Endothelial cell of umbilical vein (primary cell): Measurements from ENCODE around the gene DHRS12. TPM values are rescaled to one million over a fixed set of nuclear protein-coding genes. Genes with fewer than 3 reads are reported as not detected.

Experiments
- BruUV-seq: library from RNA; stranded (reverse); fragments of 400-500 nt; replicated peaks from 2 replicates; lab custom pipeline; 2021; lab: Mats Ljungman, UMichigan
- CTCF ChIA-PET: fragments of 300-600, 350-600 bp; sonication (Branson Sonifier 250); formaldehyde crosslinking; loops from one replicate; lab custom pipeline; 2021; ENCODE audit warnings: antibody characterized with exemption, inconsistent platforms; lab: Charles Lee
- POLR2A ChIA-PET: fragments of 300-600, 350-600 bp; sonication (Branson Sonifier 250); formaldehyde crosslinking; loops from one replicate; lab custom pipeline; 2021; ENCODE audit warnings: antibody characterized with exemption, inconsistent platforms; lab: Charles Lee
- DNase-seq: peaks from one replicate; pipeline ENCODE4 v3.0.0-alpha.2; 2011; ENCODE audit warnings: low read depth, low spot score
- FAIRE-seq: peaks from 2 replicates; lab custom pipeline; 2011; peaks lifted over from hg19 to GRCh38; lab: Jason Lieb, UNC
- H2AFZ ChIP-seq: 2 replicates; pipeline ENCODE4 v1.6.0; 2012; ENCODE audit warnings: low read depth, low read length, control low read depth, inconsistent platforms
- H3K27ac ChIP-seq: 2 replicates; pipeline ENCODE4 v1.5.1; 2011; ENCODE audit warnings: low read depth, mild to moderate bottlenecking, control low read depth, low read length, moderate library complexity; ENCODE audit not compliant: insufficient read depth
- H3K27me3 ChIP-seq, 2 experiments: 2 replicates each; pipeline versions ENCODE4 v1.6.0 to v1.6.1; 2011; ENCODE audit warnings: low read length in 2 of 2, mixed read lengths in 1 of 2; ENCODE audit not compliant: control insufficient read depth in 2 of 2, insufficient read depth in 2 of 2
- H3K36me3 ChIP-seq, 2 experiments: 2 replicates in 1 of 2; 3 replicates in 1 of 2; pipeline ENCODE4 v1.5.1; 2011; ENCODE audit warnings: low read length in 2 of 2, mild to moderate bottlenecking in 1 of 2, moderate library complexity in 1 of 2; ENCODE audit not compliant: control insufficient read depth in 2 of 2, insufficient read depth in 2 of 2; ENCODE audit errors: extremely low read depth in 1 of 2
- H3K4me1 ChIP-seq: 3 replicates; pipeline ENCODE4 v1.5.1; 2011; ENCODE audit warnings: mild to moderate bottlenecking, low read length; ENCODE audit not compliant: control insufficient read depth, insufficient read depth; ENCODE audit errors: extremely low read depth
- H3K4me2 ChIP-seq: 2 replicates; pipeline ENCODE4 v1.6.1; 2011; ENCODE audit warnings: low read length, control low read depth, mixed read lengths; ENCODE audit not compliant: insufficient read depth
- H3K4me3 ChIP-seq, 3 experiments: fragments of 200-600 bp in 1 of 3; sonication (generic), shearing (Covaris generic) in 1 of 3; replicated peaks in 1 of 3; 2 replicates each; pipeline ENCODE4 v1.5.1; 2011 to 2016; ENCODE audit warnings: control low read depth in 3 of 3, low read length in 3 of 3, mild to moderate bottlenecking in 2 of 3, inconsistent platforms in 1 of 3, low read depth in 1 of 3, moderate library complexity in 1 of 3; ENCODE audit not compliant: insufficient read depth in 1 of 3
- H3K79me2 ChIP-seq: 2 replicates; pipeline ENCODE4 v1.6.0; 2012; ENCODE audit warnings: low read length, inconsistent platforms; ENCODE audit not compliant: control insufficient read depth, insufficient read depth
- H3K9ac ChIP-seq: replicated peaks from 2 replicates; pipeline ENCODE3; 2011; ENCODE audit warnings: low read length, control low read depth; ENCODE audit not compliant: insufficient read depth; ENCODE audit errors: extremely low read depth
- H3K9me1 ChIP-seq: replicated peaks from 3 replicates; pipeline ENCODE4 v1.6.0; 2011; ENCODE audit warnings: mild to moderate bottlenecking, low read length; ENCODE audit not compliant: control insufficient read depth, insufficient read depth; ENCODE audit errors: extremely low read depth
- H3K9me3 ChIP-seq: replicated peaks from 2 replicates; pipeline ENCODE4 v1.5.1; 2012; ENCODE audit warnings: low read length, inconsistent platforms; ENCODE audit not compliant: control insufficient read depth, insufficient read depth
- H4K20me1 ChIP-seq: replicated peaks from 2 replicates; pipeline ENCODE3; 2011; ENCODE audit warnings: mild to moderate bottlenecking, low read length; ENCODE audit not compliant: control insufficient read depth, insufficient read depth; ENCODE audit errors: extremely low read depth
- CTCF ChIP-seq, 2 donors: IDR thresholded peaks; 1 replicate in 1 of 2; 2 replicates in 1 of 2; pipeline ENCODE4 v1.5.1; 2011; ENCODE audit warnings: low read length in 2 of 2, mild to moderate bottlenecking in 2 of 2, moderate library complexity in 2 of 2, control low read depth in 1 of 2, inconsistent platforms in 1 of 2, low read depth in 1 of 2; ENCODE audit not compliant: insufficient read depth in 1 of 2; ENCODE audit errors: extremely low read depth in 1 of 2
- EZH2 ChIP-seq: IDR thresholded peaks from 2 replicates; pipeline ENCODE4 v1.6.1; 2012; ENCODE audit warnings: borderline replicate concordance, low read depth, mild to moderate bottlenecking, moderate library complexity, low read length, inconsistent platforms; ENCODE audit not compliant: severe bottlenecking
- FOS ChIP-seq: IDR thresholded peaks from 2 replicates; pipeline ENCODE4 v1.6.1; 2011; ENCODE audit warnings: mild to moderate bottlenecking, low read length, moderate library complexity, borderline replicate concordance; ENCODE audit not compliant: insufficient read depth
- GATA2 ChIP-seq: IDR thresholded peaks from 2 replicates; pipeline ENCODE4 v1.7.0; 2011; ENCODE audit warnings: low read depth, mild to moderate bottlenecking, moderate library complexity, mixed read lengths, low read length; ENCODE audit not compliant: insufficient read length, insufficient read depth
- JUN ChIP-seq: IDR thresholded peaks from 2 replicates; pipeline ENCODE4 v1.6.1; 2011; ENCODE audit warnings: borderline replicate concordance, low read depth; ENCODE audit not compliant: insufficient read length, insufficient read depth
- MAX ChIP-seq: IDR thresholded peaks from 2 replicates; pipeline ENCODE4 v1.6.1; 2011; ENCODE audit not compliant: insufficient read depth, insufficient read length
- MYC ChIP-seq: IDR thresholded peaks from one replicate; pipeline ENCODE4 v1.6.1; 2011; ENCODE audit warnings: mild to moderate bottlenecking, low read depth, low read length
- POLR2A ChIP-seq: IDR thresholded peaks from 2 replicates; pipeline ENCODE4 v1.6.1; 2012; ENCODE audit warnings: low read depth, mild to moderate bottlenecking, control low read depth, low read length
- POLR2AphosphoS5 ChIP-seq: IDR thresholded peaks from 2 replicates; pipeline ENCODE4 v1.6.1; 2012; ENCODE audit warnings: low read depth, mild to moderate bottlenecking, control low read depth, low read length, moderate library complexity; ENCODE audit not compliant: insufficient read depth
- dilution Hi-C: fragments of 300-500 bp; cut with MboI; formaldehyde crosslinking; loops from one replicate; pipeline ENCODE4 v1.15.0; 2019; ENCODE audit warnings: low sequenced_read_pairs; ENCODE audit not compliant: extremely low pct_ligation_motif_present
- intact Hi-C: fragments of 100-400 bp; cut with micrococcal nuclease; formaldehyde crosslinking; loops from one replicate; pipeline ENCODE4 v1.10.0; 2022
- polyA plus RNA-seq, 4 experiments: library from polyadenylated mRNA; depleted of rRNA in 3 of 4; stranded (reverse) in 3 of 4; unstranded in 1 of 4; fragments of >200 nt; gene quantifications; 2 replicates each; pipeline versions ENCODE4 v1.2.1 to v1.2.3, GENCODE V29; 2011 to 2012; ENCODE audit warnings: missing spikeins in 1 of 4
- total RNA-seq: library from RNA; stranded (reverse); gene quantifications from 2 replicates; pipeline ENCODE4 v1.2.3, GENCODE V29; 2021

The DHRS12 gene
- total and polyA plus RNA-seq, 2 donors (not counting 3 experiments of a cell fraction or from before 2014, with no cell fraction given), result 8.9 to 9.1 TPM

- Histone ChIP-seq H3K4me2 (no peak overlapping the region), H3K9me1 (no peaks in the 10 kb centered on the region), H3K27ac (no peak overlapping the region), H3K79me2 (no peaks in the 10 kb centered on the region), H3K9me3 (no peaks in the 10 kb centered on the region), H4K20me1 (no peaks in the 10 kb centered on the region), H2AFZ (no peak overlapping the region), H3K4me1 (peaks cover 8% of the 10 kb centered on the region), H3K4me3 (no peak overlapping the region), H3K27me3 (no peaks in the 10 kb centered on the region), H3K9ac (no peak overlapping the region), H3K36me3 (no peaks in the 10 kb centered on the region)
- intact Hi-C loops (loop anchor here (10.0 kb wide), 1 partner anchor 571 kb away; the partner anchor contains the start of gene FAM124A), dilution Hi-C loops (no loop called here)
- DNase-seq (no peak), FAIRE-seq (no peak)
- ChIA-PET CTCF (interaction anchor here (1.0 to 4.4 kb wide), 5 partner anchors 210 to 670 kb away, joined by 3 to 61 read pairs (median 5); no protein-coding TSS in a partner anchor), POLR2A (interaction anchor here (1.2 kb wide), 1 partner anchor 342 kb away, joined by 4 read pairs; the partner anchor contains the start of gene INTS6)
- BruUV-seq, result no TSS peak
- no peak for TF ChIP-seq GATA2
- TF ChIP-seq POLR2A, result no peak
- TF ChIP-seq EZH2, result no peak
- TF ChIP-seq FOS, result no peak
- TF ChIP-seq MAX, result no peak
- no peak for TF ChIP-seq MYC
- TF ChIP-seq JUN, result no peak
- no peak for TF ChIP-seq CTCF (IDR thresholded peaks at IDR 0.05; ENCODE audit: extremely low read depth in 1 of 2, insufficient read depth in 1 of 2, low read depth in 1 of 2, low read length in 2 of 2)
- TF ChIP-seq POLR2AphosphoS5, result no peak
Observed at GRCh38 chr13:51795419-51795818, 8.5 kb downstream of the DHRS12 start.
